Sigmoid colon (tissue), 4 donors: ENCODE results near the gene RPTOR.

ENCODE experiments used
- CTCF ChIP-seq, 4 experiments: fragments of 450-650 bp in 3 of 4; fragments of 200-600 bp in 1 of 4; IDR thresholded peaks; one replicate each; pipeline ENCODE4 v1.5.1; 2016 to 2019; ENCODE audit warnings: antibody characterized with exemption in 4 of 4, mild to moderate bottlenecking in 3 of 4, moderate library complexity in 2 of 4
- POLR2AphosphoS5 ChIP-seq, 4 donors: sonication (generic); formaldehyde crosslinking; IDR thresholded peaks; one replicate each; pipeline ENCODE4 v1.6.1; 2017; ENCODE audit warnings: antibody characterized with exemption in 4 of 4

- TF ChIP-seq POLR2AphosphoS5 (IDR thresholded peaks at IDR 0.05) (no peak), CTCF (IDR thresholded peaks at IDR 0.05) (no peak)
Measured at GRCh38 chr17:80825471-80826345, 281.1 kb downstream of the RPTOR start.
